Keratinocyte (primary cell): Measurements from ENCODE around the gene TTF1. TPM values are rescaled to one million over a fixed set of nuclear protein-coding genes. Genes with fewer than 3 reads are reported as not detected.

Experiments
- DNase-seq: peaks from one replicate; pipeline ENCODE4 v3.0.0-alpha.2; 2011; ENCODE audit warnings: low read depth, missing footprints, low spot score
- FAIRE-seq: peaks from 2 replicates; lab custom pipeline; 2011; peaks lifted over from hg19 to GRCh38; lab: Jason Lieb, UNC
- H2AFZ ChIP-seq: 2 replicates; pipeline ENCODE4 v1.6.0; 2012; ENCODE audit warnings: low read length, control low read depth, inconsistent platforms; ENCODE audit not compliant: control insufficient read depth
- H3K27ac ChIP-seq: 2 replicates; pipeline ENCODE4 v1.5.1; 2011; ENCODE audit warnings: low read length; ENCODE audit not compliant: control insufficient read depth, insufficient read depth
- H3K27me3 ChIP-seq: 3 replicates; pipeline ENCODE4 v1.6.0; 2011; ENCODE audit warnings: low read length; ENCODE audit not compliant: control insufficient read depth, insufficient read depth; ENCODE audit errors: extremely low read depth
- H3K36me3 ChIP-seq, 2 experiments: 2 replicates in 1 of 2; 3 replicates in 1 of 2; pipeline ENCODE4 v1.5.1; 2011; ENCODE audit warnings: low read length in 2 of 2, mild to moderate bottlenecking in 1 of 2; ENCODE audit not compliant: control insufficient read depth in 2 of 2, insufficient read depth in 2 of 2; ENCODE audit errors: extremely low read depth in 1 of 2
- H3K4me1 ChIP-seq: 3 replicates; pipeline ENCODE4 v1.5.1; 2011; ENCODE audit warnings: low read length; ENCODE audit not compliant: control insufficient read depth, insufficient read depth; ENCODE audit errors: extremely low read depth
- H3K4me2 ChIP-seq: 3 replicates; pipeline ENCODE4 v1.6.0; 2011; ENCODE audit warnings: low read depth, low read length; ENCODE audit not compliant: control insufficient read depth, insufficient read depth; ENCODE audit errors: extremely low read depth
- H3K4me3 ChIP-seq, 3 experiments: fragments of 200-600 bp in 1 of 3; sonication (generic) in 1 of 3; 2 replicates in 2 of 3; 3 replicates in 1 of 3; pipeline ENCODE4 v1.5.1; 2011 to 2016; ENCODE audit warnings: low read length in 3 of 3, mild to moderate bottlenecking in 3 of 3, control low read depth in 2 of 3, inconsistent platforms in 1 of 3, low read depth in 1 of 3, mixed read lengths in 1 of 3, mixed run types in 1 of 3, moderate library complexity in 1 of 3; ENCODE audit not compliant: control insufficient read depth in 2 of 3, insufficient read depth in 2 of 3; ENCODE audit errors: extremely low read depth in 1 of 3
- H3K79me2 ChIP-seq: 2 replicates; pipeline ENCODE4 v1.6.0; 2012; ENCODE audit warnings: low read length; ENCODE audit not compliant: control insufficient read depth, insufficient read depth
- H3K9ac ChIP-seq: 3 replicates; pipeline ENCODE4 v1.6.0; 2011; ENCODE audit warnings: low read length; ENCODE audit not compliant: control insufficient read depth, insufficient read depth; ENCODE audit errors: extremely low read depth
- H3K9me1 ChIP-seq: 3 replicates; pipeline ENCODE4 v1.6.0; 2011; ENCODE audit warnings: low read length; ENCODE audit not compliant: control insufficient read depth, insufficient read depth; ENCODE audit errors: extremely low read depth
- H3K9me3 ChIP-seq: 2 replicates; pipeline ENCODE4 v1.5.1; 2012; ENCODE audit warnings: low read depth, low read length; ENCODE audit not compliant: control insufficient read depth
- H4K20me1 ChIP-seq: 3 replicates; pipeline ENCODE4 v1.6.0; 2011; ENCODE audit warnings: low read length; ENCODE audit not compliant: control insufficient read depth, insufficient read depth; ENCODE audit errors: extremely low read depth
- CTCF ChIP-seq, 3 experiments: IDR thresholded peaks in 1 of 3; conservative IDR thresholded peaks in 1 of 3; optimal IDR thresholded peaks in 1 of 3; 2 replicates in 2 of 3; 3 replicates in 1 of 3; pipeline versions ENCODE3 to v1.5.1; 2011; ENCODE audit warnings: low read length in 3 of 3, mild to moderate bottlenecking in 3 of 3, moderate library complexity in 2 of 3, control low read depth in 1 of 3, inconsistent platforms in 1 of 3; ENCODE audit not compliant: insufficient read depth in 2 of 3; ENCODE audit errors: extremely low read depth in 1 of 3
- EZH2 ChIP-seq: IDR thresholded peaks from one replicate; pipeline ENCODE4 v1.6.1; 2012; ENCODE audit warnings: inconsistent platforms, mild to moderate bottlenecking, low read length, moderate library complexity
- dilution Hi-C: fragments of 300-500 bp; cut with MboI; formaldehyde crosslinking; loops from one replicate; pipeline ENCODE4 v1.7.0; 2020; ENCODE audit warnings: low sequenced_read_pairs; ENCODE audit not compliant: extremely low pct_ligation_motif_present
- polyA plus RNA-seq, 5 experiments: library from polyadenylated mRNA; depleted of rRNA in 3 of 5; stranded (reverse) in 3 of 5; stranded (forward) in 1 of 5; unstranded in 1 of 5; fragments of >200 nt; gene quantifications; 1 replicate in 1 of 5; 2 replicates in 3 of 5; 3 replicates in 1 of 5; pipeline versions ENCODE4 v1.2.1 to v1.2.3, GENCODE V29; 2011 to 2012; ENCODE audit warnings: missing spikeins in 2 of 5, low read depth in 1 of 5, low replicate concordance in 1 of 5

Gene TTF1
- polyA plus RNA-seq, 1 donor (not counting 4 experiments of a cell fraction or from before 2014, with no cell fraction given) = 7.2 TPM

- TF ChIP-seq EZH2 (no peak), CTCF (optimal IDR thresholded peaks at IDR 0.05 in 1 of 3, IDR thresholded peaks at IDR 0.05 in 1 of 3, conservative IDR thresholded peaks at IDR 0.05 in 1 of 3; ENCODE audit: extremely low read depth in 1 of 3, insufficient read depth in 2 of 3, low read length in 3 of 3) (no peak)
- DNase-seq (no peak), FAIRE-seq (no peak)
- Histone ChIP-seq H3K4me3 (no peak overlapping the region), H3K27me3 (no peaks in the 10 kb centered on the region), H3K9me3 (no peaks in the 10 kb centered on the region), H3K4me1 (peaks cover 20% of the 10 kb centered on the region), H3K27ac (no peak overlapping the region), H4K20me1 (no peaks in the 10 kb centered on the region), H3K9me1 (no peaks in the 10 kb centered on the region), H3K4me2 (no peak overlapping the region), H3K9ac (no peak overlapping the region), H3K79me2 (peaks cover 38% of the 10 kb centered on the region), H2AFZ (no peak overlapping the region), H3K36me3 (peaks cover 22 to 58% of the 10 kb centered on the region in 2 experiments)
- dilution Hi-C loops = no loop called here
Measured at GRCh38 chr9:132348676-132349075, 58.0 kb downstream of the TTF1 start.

- Histone ChIP-seq H3K36me3 (peaks cover 23 to 53% of the 10 kb centered on the region in 2 experiments), H3K4me2 (no peak overlapping the region), H3K4me3 (no peak overlapping the region), H2AFZ (no peak overlapping the region), H3K79me2 (peaks cover 17% of the 10 kb centered on the region), H3K9me1 (no peaks in the 10 kb centered on the region), H3K4me1 (peaks cover 2% of the 10 kb centered on the region), H3K9ac (no peak overlapping the region), H3K27me3 (no peaks in the 10 kb centered on the region), H3K9me3 (no peaks in the 10 kb centered on the region), H4K20me1 (no peaks in the 10 kb centered on the region), H3K27ac (no peak overlapping the region)
- FAIRE-seq (no peak), DNase-seq (no peak)
- TF ChIP-seq EZH2 (no peak), CTCF (optimal IDR thresholded peaks at IDR 0.05 in 1 of 3, IDR thresholded peaks at IDR 0.05 in 1 of 3, conservative IDR thresholded peaks at IDR 0.05 in 1 of 3; ENCODE audit: extremely low read depth in 1 of 3, insufficient read depth in 2 of 3, low read length in 3 of 3) (no peak)
- dilution Hi-C loops = no loop called here
Measured at GRCh38 chr9:132346177-132346576, 60.5 kb downstream of the TTF1 start.
